Retinal pigment epithelial cell (primary cell): ENCODE data around the gene TUT7.
"Not testable (repeated sequence)": the region's sequence is repeated elsewhere in the genome, so short reads cannot be mapped to it uniquely, and the experiment has no call there.

ENCODE experiments used
- DNase-seq: peaks from one replicate; pipeline ENCODE4 v3.0.0-alpha.2; 2010; ENCODE audit warnings: low read depth
- H3K4me3 ChIP-seq: 2 replicates; pipeline ENCODE4 v1.5.1; 2011; ENCODE audit warnings: mild to moderate bottlenecking, low read length, control low read depth, moderate library complexity
- TF ChIP-seq, protein P1 (sequence below): conservative IDR thresholded peaks from 2 replicates; pipeline ENCODE4 v1.5.1; 2011; ENCODE audit warnings: low read depth, low read length, control low read depth, inconsistent platforms

The TUT7 gene

DNA sequence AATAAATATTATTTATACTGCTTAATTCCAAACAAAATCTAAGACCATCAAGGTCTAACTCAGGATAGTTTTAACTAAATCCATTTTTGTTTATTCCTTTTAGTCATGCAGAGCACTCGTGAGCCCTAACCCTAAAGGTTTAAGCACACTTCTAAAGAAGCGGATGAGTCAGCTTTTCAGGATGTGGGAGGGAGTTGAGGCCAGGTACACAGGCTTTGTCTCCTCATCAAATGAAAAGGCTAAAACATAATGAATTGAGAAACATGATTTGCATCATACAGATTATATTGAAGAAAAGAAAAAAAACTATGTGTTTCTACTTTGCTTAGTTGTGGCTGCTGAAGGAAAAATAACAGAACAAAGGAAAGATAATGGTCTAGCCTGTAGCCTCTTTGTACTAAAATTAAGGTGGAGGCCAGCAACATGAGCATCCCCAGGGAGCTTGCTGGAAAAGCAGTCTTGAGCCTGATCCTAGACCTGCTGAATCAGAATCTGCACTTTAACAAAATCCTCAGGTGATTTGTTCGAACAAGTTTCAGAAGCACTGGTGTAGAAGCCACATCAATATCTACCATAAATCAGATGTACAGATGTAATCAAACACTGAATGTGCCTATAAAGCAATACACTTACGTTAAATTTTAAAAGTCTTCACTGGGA lies 50.8 kb downstream of the TUT7 start:
- H3K4me3 ChIP-seq, result no peak overlapping the region
- no peak for DNase-seq
- TF ChIP-seq, protein P1, sequence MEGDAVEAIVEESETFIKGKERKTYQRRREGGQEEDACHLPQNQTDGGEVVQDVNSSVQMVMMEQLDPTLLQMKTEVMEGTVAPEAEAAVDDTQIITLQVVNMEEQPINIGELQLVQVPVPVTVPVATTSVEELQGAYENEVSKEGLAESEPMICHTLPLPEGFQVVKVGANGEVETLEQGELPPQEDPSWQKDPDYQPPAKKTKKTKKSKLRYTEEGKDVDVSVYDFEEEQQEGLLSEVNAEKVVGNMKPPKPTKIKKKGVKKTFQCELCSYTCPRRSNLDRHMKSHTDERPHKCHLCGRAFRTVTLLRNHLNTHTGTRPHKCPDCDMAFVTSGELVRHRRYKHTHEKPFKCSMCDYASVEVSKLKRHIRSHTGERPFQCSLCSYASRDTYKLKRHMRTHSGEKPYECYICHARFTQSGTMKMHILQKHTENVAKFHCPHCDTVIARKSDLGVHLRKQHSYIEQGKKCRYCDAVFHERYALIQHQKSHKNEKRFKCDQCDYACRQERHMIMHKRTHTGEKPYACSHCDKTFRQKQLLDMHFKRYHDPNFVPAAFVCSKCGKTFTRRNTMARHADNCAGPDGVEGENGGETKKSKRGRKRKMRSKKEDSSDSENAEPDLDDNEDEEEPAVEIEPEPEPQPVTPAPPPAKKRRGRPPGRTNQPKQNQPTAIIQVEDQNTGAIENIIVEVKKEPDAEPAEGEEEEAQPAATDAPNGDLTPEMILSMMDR, result no peak

- DNase-seq, result no peak
- no peak overlapping the region for H3K4me3 ChIP-seq
- TF ChIP-seq, protein P1, result no peak
These were observed 52.5 kb downstream of the TUT7 start for GRCh38 chr9:86301686-86302085.

- TF ChIP-seq, protein P1, result no peak
- no peak overlapping the region for H3K4me3 ChIP-seq
- no peak for DNase-seq
These were observed 53.5 kb downstream of the TUT7 start for GRCh38 chr9:86300701-86301100.

GRCh38 chr9:86298873-86299272 lies 55.3 kb downstream of the TUT7 start:
- no peak overlapping the region for H3K4me3 ChIP-seq
- no peak for DNase-seq
- TF ChIP-seq, protein P1, result no peak

DNA sequence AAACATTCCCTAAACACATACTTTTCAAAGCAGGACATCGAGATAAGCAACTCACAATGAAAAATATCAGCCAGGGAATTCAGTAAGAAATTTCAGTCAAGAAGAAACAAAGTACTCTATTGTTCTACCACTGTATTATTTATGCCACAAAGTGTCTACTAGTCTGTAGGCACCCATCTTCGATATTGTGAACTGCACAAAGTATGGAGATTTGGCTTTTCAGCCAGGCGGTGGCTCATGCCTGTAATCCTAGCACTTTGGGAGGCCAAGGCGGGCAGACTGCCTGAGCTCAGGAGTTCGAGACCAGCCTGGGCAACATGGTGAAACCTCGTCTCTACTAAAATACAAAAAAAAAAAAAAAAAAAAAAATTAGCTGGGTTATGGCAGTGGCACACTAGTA lies 63.9 kb downstream of the TUT7 start:
- H3K4me3 ChIP-seq, DNase-seq: not testable (repeated sequence)

- no peak overlapping the region for H3K4me3 ChIP-seq
- TF ChIP-seq, protein P1, result no peak
- no peak for DNase-seq
These were observed 65.6 kb downstream of the TUT7 start for GRCh38 chr9:86288499-86289198.

DNA sequence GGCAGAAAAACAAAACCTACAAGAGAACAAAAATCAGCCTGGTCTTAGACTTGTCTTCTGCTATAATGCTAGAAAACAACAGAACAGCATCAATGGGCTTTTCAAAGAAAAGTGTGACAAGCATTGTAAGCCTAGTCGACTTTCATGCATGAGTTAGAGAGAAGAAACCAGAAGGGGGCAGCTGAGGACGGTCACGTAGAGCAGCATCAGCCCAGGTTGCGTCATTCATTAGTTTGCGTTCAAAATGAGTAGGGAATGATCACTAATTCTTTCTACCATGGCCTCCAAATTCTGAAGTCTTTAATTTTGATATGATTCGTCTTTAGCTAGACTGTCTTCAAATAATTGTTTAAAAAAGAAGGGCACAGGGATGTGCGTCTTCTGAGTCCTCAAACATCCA lies 67.2 kb downstream of the TUT7 start:
- TF ChIP-seq, protein P1, result peak; percentile 57
- no peak overlapping the region for H3K4me3 ChIP-seq
- no peak for DNase-seq
